Upper lobe of left lung (tissue), 4 donors: ENCODE results near the gene PFN1.

Experiments
- CTCF ChIP-seq, 6 experiments: fragments of 450-650 bp in 4 of 6; fragments of 200-600 bp in 2 of 6; sonication (generic) in 2 of 6; IDR thresholded peaks; one replicate each; pipeline ENCODE4 v1.5.1; 2016 to 2019; ENCODE audit warnings: antibody characterized with exemption in 6 of 6
- EP300 ChIP-seq, 4 donors: sonication (generic); formaldehyde crosslinking; IDR thresholded peaks; one replicate each; pipeline ENCODE4 v1.5.1; 2017; ENCODE audit warnings: antibody characterized with exemption in 4 of 4, control low read depth in 2 of 4
- POLR2A ChIP-seq, 4 donors: fragments of 450-650 bp; IDR thresholded peaks; one replicate each; pipeline ENCODE4 v1.5.1; 2016 to 2017; ENCODE audit warnings: antibody characterized with exemption in 4 of 4, mild to moderate bottlenecking in 2 of 4

DNA sequence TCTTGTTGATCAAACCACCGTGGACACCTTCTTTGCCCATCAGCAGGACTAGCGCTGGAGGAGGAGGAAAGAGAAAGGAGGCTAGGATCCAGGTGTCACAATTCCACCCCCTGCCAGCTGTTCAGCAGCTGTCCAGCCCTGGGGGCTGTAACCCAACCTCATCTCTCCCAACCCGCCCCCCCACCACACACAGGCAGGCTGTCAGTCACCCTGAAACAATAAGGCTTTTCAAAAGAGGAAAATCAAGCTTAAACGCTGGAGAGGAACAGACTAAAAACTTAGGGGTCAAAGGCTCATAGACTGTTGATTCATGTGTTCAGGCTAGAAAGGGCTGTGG lies 2.4 kb downstream of the PFN1 start:
- TF ChIP-seq CTCF (IDR thresholded peaks at IDR 0.05): no peak
- TF ChIP-seq POLR2A (IDR thresholded peaks at IDR 0.05): no peak
- no peak for TF ChIP-seq EP300 (IDR thresholded peaks at IDR 0.05)
